NCI-H1417 treated with DMSO at 0.1 percent for 48 hours (cell line): Measurements from ENCODE around the gene PIP5K1C.
"Not testable (repeated sequence)": the region's sequence is repeated elsewhere in the genome, so short reads cannot be mapped to it uniquely, and the experiment has no call there.

Source experiments
- DNase-seq: peaks from one replicate; lab custom pipeline; 2025; lab: John Stamatoyannopoulos, UW

PIP5K1C gene

GRCh38 chr19:3661284-3662238 is 38.7 kb downstream of the PIP5K1C start:
- DNase-seq, result no peak

GRCh38 chr19:3660493-3661219 is 39.6 kb downstream of the PIP5K1C start:
- DNase-seq, result no peak

- DNase-seq, result no peak
Observed at GRCh38 chr19:3659746-3660112, 40.5 kb downstream of the PIP5K1C start.

- DNase-seq, result no peak
Observed at GRCh38 chr19:3658870-3659745, 41.2 kb downstream of the PIP5K1C start.

- DNase-seq, result no peak
Observed at GRCh38 chr19:3658004-3658869, 42.0 kb downstream of the PIP5K1C start.

- DNase-seq, result no peak
Observed at GRCh38 chr19:3657395-3657769, 42.9 kb downstream of the PIP5K1C start.

- no peak for DNase-seq
Observed at GRCh38 chr19:3656747-3657394, 43.4 kb downstream of the PIP5K1C start.

GRCh38 chr19:3656073-3656746 is 44.1 kb downstream of the PIP5K1C start:
- no peak for DNase-seq

- DNase-seq, result no peak
Observed at GRCh38 chr19:3655402-3656072, 44.7 kb downstream of the PIP5K1C start.

- DNase-seq, result no peak
Observed at GRCh38 chr19:3653865-3654513, 46.3 kb downstream of the PIP5K1C start.

- no peak for DNase-seq
Observed at GRCh38 chr19:3653081-3653795, 47.0 kb downstream of the PIP5K1C start.

GRCh38 chr19:3652422-3652821 is 47.8 kb downstream of the PIP5K1C start:
- no peak for DNase-seq

- DNase-seq, result no peak
Observed at GRCh38 chr19:3651684-3652083, 48.6 kb downstream of the PIP5K1C start.

- DNase-seq, result no peak
Observed at GRCh38 chr19:3649888-3650287, 50.4 kb downstream of the PIP5K1C start.

- DNase-seq, result no peak
Observed at GRCh38 chr19:3648037-3648905, 52.0 kb downstream of the PIP5K1C start.

GRCh38 chr19:3647102-3647501 is 53.2 kb downstream of the PIP5K1C start:
- DNase-seq, result not testable (repeated sequence)

- no peak for DNase-seq
Observed at GRCh38 chr19:3646336-3647092, 53.8 kb downstream of the PIP5K1C start.
